K562 (cell line): ENCODE measurements around the gene PRKRIP1. TPM values are rescaled to one million over a fixed set of nuclear protein-coding genes. Genes with fewer than 3 reads are reported as not detected.
A peak's percentile ranks its signal among the peaks of the same experiment; 100 is the strongest.

Source experiments
- ARID1B ChIP-seq: fragments of 450-650 bp; IDR thresholded peaks from 2 replicates; pipeline ENCODE4 v1.6.1; 2016; ENCODE audit warnings: antibody characterized with exemption, mild to moderate bottlenecking, inconsistent platforms
- BRCA1 ChIP-seq, 2 experiments: fragments of 450-650 bp in 1 of 2; sonication (generic) in 1 of 2; formaldehyde crosslinking in 1 of 2; IDR thresholded peaks; 2 replicates each; pipeline versions ENCODE4 v1.5.0 to v1.6.1; 2017 to 2020; ENCODE audit warnings: mild to moderate bottlenecking in 1 of 2, missing genetic modification reagents in 1 of 2
- BRF1 ChIP-seq: IDR thresholded peaks from 3 replicates; pipeline ENCODE4 v1.6.1; 2011; ENCODE audit warnings: borderline replicate concordance, mild to moderate bottlenecking; ENCODE audit not compliant: insufficient read length; ENCODE audit errors: extremely low read depth
- CBFB ChIP-seq: sonication (generic); formaldehyde crosslinking; IDR thresholded peaks from 2 replicates; pipeline ENCODE4 v1.4.0; 2020; ENCODE audit warnings: mild to moderate bottlenecking, missing genetic modification reagents
- CBX5 ChIP-seq: IDR thresholded peaks from 2 replicates; pipeline ENCODE4 v1.6.1; 2014; ENCODE audit warnings: low read depth, borderline replicate concordance
- CHD1 ChIP-seq: fragments of 200-600 bp; sonication (generic); IDR thresholded peaks from one replicate; pipeline ENCODE4 v1.6.1; 2012; ENCODE audit warnings: mild to moderate bottlenecking, moderate library complexity, low read length, inconsistent platforms
- GATAD2B ChIP-seq: fragments of 450-650 bp; IDR thresholded peaks from 2 replicates; pipeline ENCODE4 v1.6.1; 2017; ENCODE audit warnings: mild to moderate bottlenecking, borderline replicate concordance
- HMG20B ChIP-seq: fragments of 250-450 bp; sonication (Bioruptor Pico); IDR thresholded peaks from 2 replicates; pipeline ENCODE4 v1.5.0; 2021; ENCODE audit warnings: mild to moderate bottlenecking
- KAT7 ChIP-seq: sonication (generic); formaldehyde crosslinking; IDR thresholded peaks from 2 replicates; pipeline ENCODE4 v1.8.0; 2022; ENCODE audit warnings: missing genetic modification reagents, mild to moderate bottlenecking, borderline replicate concordance
- LARP7 ChIP-seq: fragments of 450-650 bp; IDR thresholded peaks from 2 replicates; pipeline ENCODE4 v1.6.1; 2016
- MCM5 ChIP-seq: fragments of 450-650 bp; IDR thresholded peaks from 2 replicates; pipeline ENCODE4 v1.6.1; 2016; ENCODE audit warnings: low read depth
- MECOM ChIP-seq: fragments of 250-450 bp; sonication (Bioruptor Pico); IDR thresholded peaks from 2 replicates; pipeline ENCODE4 v1.8.0; 2022; ENCODE audit warnings: inconsistent platforms
- MTF1 ChIP-seq: fragments of 250-450 bp; sonication (Bioruptor Pico); IDR thresholded peaks from 2 replicates; pipeline ENCODE4 v1.9.0; 2021; ENCODE audit warnings: moderate library complexity, mild to moderate bottlenecking, inconsistent platforms, borderline replicate concordance
- NFIX ChIP-seq: fragments of 250-450 bp; sonication (Bioruptor Pico); IDR thresholded peaks from 2 replicates; pipeline ENCODE4 v1.4.0; 2020; ENCODE audit warnings: low read depth, mild to moderate bottlenecking, moderate library complexity
- PHB2 ChIP-seq: fragments of 450-650 bp; IDR thresholded peaks from 2 replicates; pipeline ENCODE4 v1.6.1; 2017; ENCODE audit warnings: low read depth
- RAD21 ChIP-seq, 2 experiments: fragments of 250-450 bp in 1 of 2; fragments of 450-650 bp in 1 of 2; sonication (Bioruptor Pico) in 1 of 2; formaldehyde crosslinking in 1 of 2; IDR thresholded peaks in 1 of 2; conservative IDR thresholded peaks in 1 of 2; 2 replicates each; pipeline versions ENCODE4 v1.4.0 to v1.8.0; 2020 to 2022; ENCODE audit warnings: mild to moderate bottlenecking in 2 of 2, moderate library complexity in 1 of 2
- RNF2 ChIP-seq: sonication (generic); IDR thresholded peaks from 2 replicates; pipeline ENCODE4 v1.6.1; 2016
- SMAD4 ChIP-seq: fragments of 250-450 bp; sonication (Bioruptor Pico); conservative IDR thresholded peaks from 2 replicates; pipeline ENCODE4 v1.8.0; 2021; ENCODE audit warnings: inconsistent platforms, mild to moderate bottlenecking, moderate library complexity
- SMARCC2 ChIP-seq: fragments of 450-650 bp; IDR thresholded peaks from 2 replicates; pipeline ENCODE4 v1.6.1; 2017; ENCODE audit warnings: antibody characterized with exemption, moderate library complexity, mild to moderate bottlenecking, low read depth
- TCFL5 ChIP-seq: fragments of 250-450 bp; sonication (Bioruptor Pico); conservative IDR thresholded peaks from 2 replicates; pipeline ENCODE4 v1.6.1; 2021; ENCODE audit warnings: mild to moderate bottlenecking, moderate library complexity, matching md5 sums
- polyA plus RNA-seq, 8 experiments: library from polyadenylated mRNA; depleted of rRNA in 4 of 8; stranded (reverse) in 5 of 8; unstranded in 3 of 8; fragments of >200 nt; fragmentation: Nextera tagmentation in 2 of 8; fragmentation: Illumina TruSeq in 1 of 8; extraction: Ambion mirVana in 2 of 8; extraction: Trizol in 1 of 8; gene quantifications; 2 replicates each; pipeline versions ENCODE4 v1.2.1 to v1.2.3, GENCODE V29; 2011 to 2014; ENCODE audit warnings: inconsistent platforms in 1 of 8, missing spikeins in 1 of 8
- total RNA-seq, 7 experiments: library from RNA; depleted of rRNA in 6 of 7; stranded (reverse); fragments of >200 nt in 6 of 7; fragmentation: Illumina TruSeq in 2 of 7; extraction: Trizol in 2 of 7; gene quantifications; 2 replicates each; pipeline versions ENCODE4 v1.2.1 to v1.2.3, GENCODE V29; 2011 to 2021; ENCODE audit warnings: low replicate concordance in 1 of 7
- TF ChIP-seq, protein P1 (sequence below): fragments of 200-400 bp; formaldehyde crosslinking; IDR thresholded peaks from 2 replicates; pipeline ENCODE4 v1.6.1; 2017; ENCODE audit warnings: mild to moderate bottlenecking, low read depth, low read length, moderate library complexity
- TF ChIP-seq, protein P2 (sequence below): IDR thresholded peaks from 2 replicates; pipeline ENCODE4 v1.6.1; 2016; ENCODE audit warnings: missing genetic modification characterization, missing compliant biosample characterization
- TF ChIP-seq, protein P3 (sequence below): IDR thresholded peaks from 2 replicates; pipeline ENCODE4 v1.6.1; 2012; ENCODE audit warnings: low read depth, low read length, improper control_type of control experiment, borderline replicate concordance
- TF ChIP-seq, protein P4 (sequence below): sonication (generic); formaldehyde crosslinking; IDR thresholded peaks from 2 replicates; pipeline ENCODE4 v1.8.0; 2022; ENCODE audit warnings: mild to moderate bottlenecking, missing genetic modification reagents, borderline replicate concordance

Gene PRKRIP1
- total and polyA plus RNA-seq, 9 of the 15 experiments (the other 6 are each of a cell fraction or from before 2014, with no cell fraction given): 14.9 to 52.1 (median 19.8) TPM

DNA sequence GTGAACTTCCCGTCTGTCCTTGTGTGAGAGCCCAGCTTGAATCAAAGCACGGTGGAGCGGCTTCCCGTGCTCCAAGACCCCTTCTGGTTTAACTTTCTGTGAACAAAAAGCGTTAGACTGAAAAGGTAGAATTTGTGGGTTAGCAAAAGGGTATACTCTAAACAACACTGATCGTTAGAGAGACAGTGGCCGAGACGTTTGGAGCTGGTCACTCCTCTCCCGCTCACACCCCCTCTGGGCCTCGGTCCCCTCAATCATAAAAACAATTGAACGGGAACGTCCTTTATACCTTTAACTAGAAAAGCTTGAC is 502 bp downstream of the PRKRIP1 start (continued):
- TF ChIP-seq CBFB (CRISPR knock-in tag) (no peak), SMARCC2 (no peak), LARP7 (no peak), RAD21 (CRISPR knock-in tag; conservative IDR thresholded peaks at IDR 0.05 in 1 of 2, IDR thresholded peaks at IDR 0.05 in 1 of 2) (no peak), GATAD2B (no peak), ARID1B (0 out of 2 replicates have a peak, but pooled peaks have one; percentile 5), PHB2 (no peak), TCFL5 (no peak), RNF2 (no peak), MTF1 (CRISPR knock-in tag) (no peak), CHD1 (peak; percentile 62), BRF1 (no peak), MCM5 (no peak), BRCA1 (IDR thresholded peaks at IDR 0.05) (no peak), BRCA1 (CRISPR knock-in tag; IDR thresholded peaks at IDR 0.05) (no peak), HMG20B (CRISPR knock-in tag) (no peak), MECOM (no peak), KAT7 (CRISPR knock-in tag) (no peak), SMAD4 (CRISPR knock-in tag) (no peak), NFIX (no peak), CBX5 (no peak)
- TF ChIP-seq, protein P1, sequence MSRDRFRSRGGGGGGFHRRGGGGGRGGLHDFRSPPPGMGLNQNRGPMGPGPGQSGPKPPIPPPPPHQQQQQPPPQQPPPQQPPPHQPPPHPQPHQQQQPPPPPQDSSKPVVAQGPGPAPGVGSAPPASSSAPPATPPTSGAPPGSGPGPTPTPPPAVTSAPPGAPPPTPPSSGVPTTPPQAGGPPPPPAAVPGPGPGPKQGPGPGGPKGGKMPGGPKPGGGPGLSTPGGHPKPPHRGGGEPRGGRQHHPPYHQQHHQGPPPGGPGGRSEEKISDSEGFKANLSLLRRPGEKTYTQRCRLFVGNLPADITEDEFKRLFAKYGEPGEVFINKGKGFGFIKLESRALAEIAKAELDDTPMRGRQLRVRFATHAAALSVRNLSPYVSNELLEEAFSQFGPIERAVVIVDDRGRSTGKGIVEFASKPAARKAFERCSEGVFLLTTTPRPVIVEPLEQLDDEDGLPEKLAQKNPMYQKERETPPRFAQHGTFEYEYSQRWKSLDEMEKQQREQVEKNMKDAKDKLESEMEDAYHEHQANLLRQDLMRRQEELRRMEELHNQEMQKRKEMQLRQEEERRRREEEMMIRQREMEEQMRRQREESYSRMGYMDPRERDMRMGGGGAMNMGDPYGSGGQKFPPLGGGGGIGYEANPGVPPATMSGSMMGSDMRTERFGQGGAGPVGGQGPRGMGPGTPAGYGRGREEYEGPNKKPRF: no peak
- TF ChIP-seq, protein P2, sequence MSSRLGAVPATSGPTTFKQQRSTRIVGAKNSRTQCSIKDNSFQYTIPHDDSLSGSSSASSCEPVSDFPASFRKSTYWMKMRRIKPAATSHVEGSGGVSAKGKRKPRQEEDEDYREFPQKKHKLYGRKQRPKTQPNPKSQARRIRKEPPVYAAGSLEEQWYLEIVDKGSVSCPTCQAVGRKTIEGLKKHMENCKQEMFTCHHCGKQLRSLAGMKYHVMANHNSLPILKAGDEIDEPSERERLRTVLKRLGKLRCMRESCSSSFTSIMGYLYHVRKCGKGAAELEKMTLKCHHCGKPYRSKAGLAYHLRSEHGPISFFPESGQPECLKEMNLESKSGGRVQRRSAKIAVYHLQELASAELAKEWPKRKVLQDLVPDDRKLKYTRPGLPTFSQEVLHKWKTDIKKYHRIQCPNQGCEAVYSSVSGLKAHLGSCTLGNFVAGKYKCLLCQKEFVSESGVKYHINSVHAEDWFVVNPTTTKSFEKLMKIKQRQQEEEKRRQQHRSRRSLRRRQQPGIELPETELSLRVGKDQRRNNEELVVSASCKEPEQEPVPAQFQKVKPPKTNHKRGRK (tag): no peak
- TF ChIP-seq, protein P3, sequence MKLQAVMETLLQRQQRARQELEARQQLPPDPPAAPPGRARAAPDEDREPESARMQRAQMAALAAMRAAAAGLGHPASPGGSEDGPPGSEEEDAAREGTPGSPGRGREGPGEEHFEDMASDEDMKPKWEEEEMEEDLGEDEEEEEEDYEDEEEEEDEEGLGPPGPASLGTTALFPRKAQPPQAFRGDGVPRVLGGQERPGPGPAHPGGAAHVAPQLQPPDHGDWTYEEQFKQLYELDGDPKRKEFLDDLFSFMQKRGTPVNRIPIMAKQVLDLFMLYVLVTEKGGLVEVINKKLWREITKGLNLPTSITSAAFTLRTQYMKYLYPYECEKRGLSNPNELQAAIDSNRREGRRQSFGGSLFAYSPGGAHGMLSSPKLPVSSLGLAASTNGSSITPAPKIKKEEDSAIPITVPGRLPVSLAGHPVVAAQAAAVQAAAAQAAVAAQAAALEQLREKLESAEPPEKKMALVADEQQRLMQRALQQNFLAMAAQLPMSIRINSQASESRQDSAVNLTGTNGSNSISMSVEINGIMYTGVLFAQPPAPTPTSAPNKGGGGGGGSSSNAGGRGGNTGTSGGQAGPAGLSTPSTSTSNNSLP: no peak
- TF ChIP-seq, protein P4, sequence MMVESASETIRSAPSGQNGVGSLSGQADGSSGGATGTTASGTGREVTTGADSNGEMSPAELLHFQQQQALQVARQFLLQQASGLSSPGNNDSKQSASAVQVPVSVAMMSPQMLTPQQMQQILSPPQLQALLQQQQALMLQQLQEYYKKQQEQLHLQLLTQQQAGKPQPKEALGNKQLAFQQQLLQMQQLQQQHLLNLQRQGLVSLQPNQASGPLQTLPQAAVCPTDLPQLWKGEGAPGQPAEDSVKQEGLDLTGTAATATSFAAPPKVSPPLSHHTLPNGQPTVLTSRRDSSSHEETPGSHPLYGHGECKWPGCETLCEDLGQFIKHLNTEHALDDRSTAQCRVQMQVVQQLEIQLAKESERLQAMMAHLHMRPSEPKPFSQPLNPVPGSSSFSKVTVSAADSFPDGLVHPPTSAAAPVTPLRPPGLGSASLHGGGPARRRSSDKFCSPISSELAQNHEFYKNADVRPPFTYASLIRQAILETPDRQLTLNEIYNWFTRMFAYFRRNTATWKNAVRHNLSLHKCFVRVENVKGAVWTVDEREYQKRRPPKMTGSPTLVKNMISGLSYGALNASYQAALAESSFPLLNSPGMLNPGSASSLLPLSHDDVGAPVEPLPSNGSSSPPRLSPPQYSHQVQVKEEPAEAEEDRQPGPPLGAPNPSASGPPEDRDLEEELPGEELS (CRISPR knock-in tag): no peak
